Fibroblast of the aortic adventitia (primary cell): ENCODE measurements around the gene PARVA. TPM values are rescaled to one million over a fixed set of nuclear protein-coding genes. Genes with fewer than 3 reads are reported as not detected.

Experiments
- DNase-seq: peaks from one replicate; pipeline ENCODE4 v3.0.0-alpha.2; 2010; ENCODE audit warnings: low read depth
- H3K4me3 ChIP-seq: 2 replicates; pipeline ENCODE4 v1.5.1; 2011; ENCODE audit warnings: low read depth, mild to moderate bottlenecking, control low read depth, low read length, moderate library complexity
- total RNA-seq: library from RNA; depleted of rRNA; stranded (reverse); fragments of >200 nt; gene quantifications from 2 replicates; pipeline ENCODE4 v1.2.3, GENCODE V29; 2012; ENCODE audit warnings: low replicate concordance
- TF ChIP-seq, protein P1 (sequence below): IDR thresholded peaks from 2 replicates; pipeline ENCODE4 v1.5.1; 2011; ENCODE audit warnings: mild to moderate bottlenecking, low read length, control low read depth, inconsistent platforms; ENCODE audit not compliant: insufficient read depth

The PARVA gene
- total RNA-seq, 1 donor, result 64.0 TPM

DNA sequence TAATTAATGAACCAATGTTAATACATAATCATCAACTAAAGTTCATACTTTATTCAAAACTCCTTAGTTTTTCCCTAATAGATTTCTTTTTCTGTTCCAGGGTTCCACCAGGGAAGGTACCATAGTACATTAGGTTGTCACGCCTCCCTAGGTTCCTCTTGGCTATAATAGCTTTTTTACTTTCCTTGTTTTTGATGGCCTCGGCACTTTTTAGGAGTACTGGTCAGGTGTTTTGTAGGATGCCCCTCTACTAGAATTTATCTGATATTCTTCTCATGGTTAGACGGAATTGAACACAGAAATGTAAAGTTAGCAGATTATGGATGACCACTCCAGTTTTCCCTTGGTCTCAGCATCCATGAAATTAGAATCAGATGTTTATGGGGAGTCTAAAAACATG lies 34.0 kb downstream of the PARVA start:
- TF ChIP-seq, protein P1, sequence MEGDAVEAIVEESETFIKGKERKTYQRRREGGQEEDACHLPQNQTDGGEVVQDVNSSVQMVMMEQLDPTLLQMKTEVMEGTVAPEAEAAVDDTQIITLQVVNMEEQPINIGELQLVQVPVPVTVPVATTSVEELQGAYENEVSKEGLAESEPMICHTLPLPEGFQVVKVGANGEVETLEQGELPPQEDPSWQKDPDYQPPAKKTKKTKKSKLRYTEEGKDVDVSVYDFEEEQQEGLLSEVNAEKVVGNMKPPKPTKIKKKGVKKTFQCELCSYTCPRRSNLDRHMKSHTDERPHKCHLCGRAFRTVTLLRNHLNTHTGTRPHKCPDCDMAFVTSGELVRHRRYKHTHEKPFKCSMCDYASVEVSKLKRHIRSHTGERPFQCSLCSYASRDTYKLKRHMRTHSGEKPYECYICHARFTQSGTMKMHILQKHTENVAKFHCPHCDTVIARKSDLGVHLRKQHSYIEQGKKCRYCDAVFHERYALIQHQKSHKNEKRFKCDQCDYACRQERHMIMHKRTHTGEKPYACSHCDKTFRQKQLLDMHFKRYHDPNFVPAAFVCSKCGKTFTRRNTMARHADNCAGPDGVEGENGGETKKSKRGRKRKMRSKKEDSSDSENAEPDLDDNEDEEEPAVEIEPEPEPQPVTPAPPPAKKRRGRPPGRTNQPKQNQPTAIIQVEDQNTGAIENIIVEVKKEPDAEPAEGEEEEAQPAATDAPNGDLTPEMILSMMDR, result no peak
- DNase-seq, result no peak
- no peak overlapping the region for H3K4me3 ChIP-seq

DNA sequence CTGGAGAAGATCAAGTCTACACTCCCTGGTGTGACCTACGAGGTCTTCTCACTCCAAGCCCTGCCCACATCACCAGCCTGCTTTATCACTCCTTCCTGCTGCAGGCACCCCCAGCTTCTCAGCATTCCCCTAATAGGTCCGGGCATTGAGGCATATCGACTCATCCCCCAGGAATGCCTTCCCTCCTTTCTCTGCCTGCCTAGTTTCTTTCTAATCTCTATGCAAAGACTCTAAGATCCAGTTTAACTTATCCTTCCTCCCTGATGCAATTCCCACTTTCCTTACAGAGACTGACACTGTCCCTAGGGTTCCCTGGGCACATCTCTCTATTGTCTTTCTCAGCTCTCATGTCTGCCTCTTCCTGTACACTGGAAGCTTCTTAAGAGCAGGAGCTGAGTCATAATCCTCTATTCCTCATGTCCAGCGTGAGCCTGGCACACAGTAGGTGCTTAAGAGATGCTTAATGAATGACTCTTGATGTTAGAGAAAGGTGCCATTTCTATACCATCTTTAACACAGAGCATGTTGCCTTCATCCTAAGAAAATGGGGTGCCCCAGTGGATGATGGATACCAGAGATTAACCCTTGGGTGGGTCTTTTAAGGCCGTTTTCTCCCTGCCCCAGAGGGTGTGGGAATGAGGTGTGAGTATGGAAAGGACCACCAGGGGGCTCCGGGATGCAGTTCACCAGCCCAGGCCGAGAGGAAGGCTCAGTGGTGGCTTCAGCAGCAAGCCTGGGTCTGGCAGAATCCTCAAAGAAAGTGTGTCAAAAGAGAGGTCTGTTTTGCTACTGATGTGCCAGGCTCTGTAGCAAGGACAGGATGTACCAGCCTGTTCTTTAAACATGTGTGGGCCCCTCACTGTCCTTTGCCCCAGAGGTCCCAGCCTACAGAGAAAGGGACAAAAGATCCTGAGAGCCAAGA lies 34.7 kb downstream of the PARVA start:
- DNase-seq, result peak; percentile 95
- TF ChIP-seq, protein P1, result peak; percentile 81
- no peak overlapping the region for H3K4me3 ChIP-seq

DNA sequence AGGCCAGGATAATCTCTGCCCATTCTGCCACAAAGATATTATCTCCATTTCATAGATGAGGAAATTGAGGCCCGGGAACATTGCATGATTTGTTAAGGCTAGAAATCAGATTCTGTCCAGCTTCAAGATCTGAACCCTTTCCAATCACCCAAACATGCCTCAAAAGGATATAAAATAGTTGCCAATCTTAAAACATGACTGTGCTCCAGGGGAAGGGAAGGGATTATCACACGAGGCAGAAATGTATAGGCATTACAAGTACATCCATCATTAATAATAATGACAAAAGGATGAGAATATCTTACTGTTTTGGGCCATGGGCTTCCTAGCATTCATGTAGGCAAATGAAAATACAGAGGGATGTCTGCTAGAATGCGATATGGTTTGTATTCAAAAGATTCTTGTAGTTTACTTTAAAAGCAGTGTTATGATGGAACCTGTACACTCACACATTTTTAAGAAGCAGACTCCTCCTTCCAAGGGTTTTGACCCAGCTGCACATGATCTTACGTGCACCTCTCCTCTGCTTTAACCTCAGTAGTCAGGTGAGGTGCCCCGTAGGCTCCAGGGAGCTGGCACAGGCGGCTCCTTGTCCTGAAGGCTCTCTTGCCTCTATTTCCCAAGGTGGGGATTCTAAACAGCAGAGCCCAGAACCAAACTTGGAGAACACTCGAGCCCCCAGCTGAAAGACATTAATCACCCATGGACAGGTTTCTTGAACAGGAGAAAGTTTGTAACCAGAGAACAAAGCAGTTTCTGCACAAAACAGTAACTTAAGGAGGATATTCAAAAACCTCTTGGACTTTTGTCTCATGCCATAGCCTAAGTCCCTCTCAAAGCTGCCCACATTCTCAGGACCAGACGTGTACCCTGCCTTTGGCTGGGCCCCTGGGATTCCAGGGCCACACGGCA lies 36.0 kb downstream of the PARVA start:
- no peak overlapping the region for H3K4me3 ChIP-seq

DNA sequence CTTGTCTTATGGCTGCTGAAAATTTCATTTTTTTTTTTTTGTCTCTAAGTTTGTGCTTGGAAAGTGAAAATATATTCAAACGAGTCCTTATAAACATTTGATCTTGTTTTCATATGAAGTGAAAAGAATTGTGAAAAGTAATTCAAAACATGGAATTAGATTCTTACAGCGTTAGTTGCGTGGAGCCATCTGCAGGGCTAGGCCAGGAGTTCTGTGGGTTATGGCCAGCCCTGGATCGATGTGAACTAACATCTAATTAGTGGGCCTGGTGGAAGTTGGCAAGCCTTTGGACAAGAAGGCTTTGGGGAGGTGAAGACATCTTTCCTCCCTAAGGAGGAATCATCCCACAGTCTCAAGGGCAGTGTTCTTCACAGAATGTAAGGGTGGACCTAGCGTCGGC lies 37.2 kb downstream of the PARVA start:
- TF ChIP-seq, protein P1, result no peak
- H3K4me3 ChIP-seq, result no peak overlapping the region
- no peak for DNase-seq

More for the DNA sequence above, 36.0 kb downstream of the PARVA start:
- peak; percentile 35 for DNase-seq
- TF ChIP-seq, protein P1, result no peak

DNA sequence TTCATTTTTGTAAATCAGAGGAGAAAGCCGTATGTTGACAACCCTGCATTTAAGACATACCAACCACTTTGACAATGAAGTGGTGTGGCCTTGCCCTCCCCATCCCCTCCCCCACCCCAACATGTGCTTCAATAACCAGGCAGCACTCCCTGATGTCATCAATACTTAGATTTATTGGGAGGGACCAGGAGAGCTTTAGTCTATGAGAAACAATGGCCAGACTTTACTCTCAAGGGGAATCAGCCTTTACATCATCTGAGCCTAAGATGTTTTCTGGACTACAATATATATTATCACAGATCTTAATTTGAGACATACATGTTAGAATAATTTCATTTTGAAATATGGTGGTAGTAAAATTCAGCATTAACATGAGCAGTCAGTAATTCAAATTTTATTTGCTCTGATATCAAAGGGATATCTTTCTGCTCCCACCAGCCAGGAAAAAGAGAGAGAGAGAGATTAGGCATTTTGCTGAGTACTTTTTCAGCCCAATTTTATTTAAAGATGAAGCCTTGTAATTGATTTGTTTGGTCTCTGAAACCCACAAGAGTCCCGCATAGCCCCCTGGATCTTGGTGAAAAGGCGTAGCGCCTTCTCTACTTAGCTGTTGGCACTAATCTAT lies 38.1 kb downstream of the PARVA start:
- TF ChIP-seq, protein P1, result no peak
- no peak overlapping the region for H3K4me3 ChIP-seq
- no peak for DNase-seq

DNA sequence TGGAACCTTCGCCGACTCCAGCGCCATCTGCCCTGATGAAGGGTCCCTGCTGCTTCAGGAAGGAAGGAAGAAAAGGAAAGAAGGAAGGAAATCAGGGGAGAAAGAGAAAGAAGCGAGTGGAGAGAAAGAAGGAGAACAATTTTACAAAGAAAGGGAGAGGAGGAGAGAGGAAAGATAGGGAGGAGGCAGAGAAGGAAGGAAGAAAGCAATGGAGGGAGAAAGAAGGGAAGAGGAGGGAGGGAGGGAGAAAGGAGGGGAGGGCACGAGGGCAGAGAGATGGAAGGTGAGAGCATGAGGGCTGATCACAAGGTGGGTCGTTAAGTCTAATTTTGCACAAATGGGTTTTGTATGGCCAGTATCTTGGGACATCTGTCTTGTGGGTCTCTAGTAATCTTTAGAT lies 39.2 kb downstream of the PARVA start:
- DNase-seq, result no peak
- H3K4me3 ChIP-seq, result no peak overlapping the region
- TF ChIP-seq, protein P1, result no peak
